IPS-NIHi7 (cell line): ENCODE measurements around the gene PLXNA2.

Source experiments
- DNase-seq: peaks from one replicate; pipeline ENCODE4 v3.0.0; 2012; ENCODE audit warnings: mixed read lengths; ENCODE audit errors: extremely low spot score

The PLXNA2 gene

GRCh38 chr1:207998691-207999090 is 245.5 kb downstream of the PLXNA2 start:
- DNase-seq = peak; percentile 41

GRCh38 chr1:207997486-207998268 is 246.5 kb downstream of the PLXNA2 start:
- DNase-seq = peak; percentile 82

- DNase-seq = no peak
Observed at GRCh38 chr1:207996636-207997035, 247.5 kb downstream of the PLXNA2 start.

GRCh38 chr1:207995576-207995975 is 248.6 kb downstream of the PLXNA2 start:
- no peak for DNase-seq

GRCh38 chr1:207993477-207994445 is 250.4 kb downstream of the PLXNA2 start:
- peak; percentile 75 for DNase-seq

- no peak for DNase-seq
Observed at GRCh38 chr1:207992677-207993236, 251.4 kb downstream of the PLXNA2 start.

GRCh38 chr1:207991583-207992026 is 252.6 kb downstream of the PLXNA2 start:
- DNase-seq = no peak

- DNase-seq = no peak
Observed at GRCh38 chr1:207990876-207991582, 253.2 kb downstream of the PLXNA2 start.

- DNase-seq = no peak
Observed at GRCh38 chr1:207990455-207990854, 253.7 kb downstream of the PLXNA2 start.

- DNase-seq = no peak
Observed at GRCh38 chr1:207988326-207989165, 255.6 kb downstream of the PLXNA2 start.

GRCh38 chr1:207987164-207987563 is 257.0 kb downstream of the PLXNA2 start:
- DNase-seq = no peak

GRCh38 chr1:207985996-207986395 is 258.2 kb downstream of the PLXNA2 start:
- no peak for DNase-seq

GRCh38 chr1:207984831-207985572 is 259.2 kb downstream of the PLXNA2 start:
- no peak for DNase-seq

- DNase-seq = no peak
Observed at GRCh38 chr1:207983044-207983635, 261.0 kb downstream of the PLXNA2 start.

GRCh38 chr1:207981976-207982375 is 262.2 kb downstream of the PLXNA2 start:
- peak; percentile 85 for DNase-seq

- no peak for DNase-seq
Observed at GRCh38 chr1:207978441-207978840, 265.7 kb downstream of the PLXNA2 start.

GRCh38 chr1:207977876-207978275 is 266.3 kb downstream of the PLXNA2 start:
- DNase-seq = no peak

GRCh38 chr1:207973898-207974568 is 270.2 kb downstream of the PLXNA2 start:
- DNase-seq = no peak

- DNase-seq = no peak
Observed at GRCh38 chr1:207972337-207972736, 271.8 kb downstream of the PLXNA2 start.
